OCI-LY7 (cell line): ENCODE data around the gene MAX. TPM values are rescaled to one million over a fixed set of nuclear protein-coding genes. Genes with fewer than 3 reads are reported as not detected.

Experiments
- BruUV-seq: library from RNA; stranded (reverse); fragments of 400-500 nt; replicated peaks from 2 replicates; lab custom pipeline; 2021; lab: Mats Ljungman, UMichigan
- CTCF ChIA-PET: fragments of 300-600 bp; sonication (Branson Sonifier 250); formaldehyde crosslinking; loops from one replicate; lab custom pipeline; 2022; ENCODE audit warnings: antibody characterized with exemption; ENCODE audit not compliant: unreplicated experiment; lab: Charles Lee
- POLR2A ChIA-PET: fragments of 300-600 bp; sonication (Branson Sonifier 250); formaldehyde crosslinking; loops from one replicate; lab custom pipeline; 2022; ENCODE audit warnings: antibody characterized with exemption; lab: Charles Lee
- DNase-seq: peaks from one replicate; pipeline ENCODE4 v3.0.0-alpha.2; 2015; ENCODE audit warnings: low spot score
- H2AFZ ChIP-seq: fragments of 200-600 bp; sonication (generic), shearing (Covaris generic); 2 replicates; pipeline ENCODE4 v1.6.1; 2014; ENCODE audit warnings: mild to moderate bottlenecking, antibody characterized with exemption, low read length, moderate library complexity
- H3K27ac ChIP-seq: fragments of 200-600 bp; sonication (generic); 2 replicates; pipeline ENCODE4 v1.5.1; 2014; ENCODE audit warnings: mixed run types, low read depth, mild to moderate bottlenecking, moderate library complexity, low read length, inconsistent platforms; ENCODE audit not compliant: poor library complexity, severe bottlenecking
- H3K36me3 ChIP-seq: fragments of 200-600 bp; sonication (generic); 2 replicates; pipeline ENCODE4 v1.6.1; 2014; ENCODE audit warnings: mild to moderate bottlenecking, antibody characterized with exemption, low read length, moderate library complexity, mixed read lengths; ENCODE audit not compliant: insufficient read depth
- H3K4me1 ChIP-seq: fragments of 200-600 bp; sonication (generic); 2 replicates; pipeline ENCODE4 v1.5.1; 2014; ENCODE audit warnings: mild to moderate bottlenecking, low read length; ENCODE audit not compliant: insufficient read depth, poor library complexity, severe bottlenecking
- H3K4me2 ChIP-seq: fragments of 200-600 bp; sonication (generic); 2 replicates; pipeline ENCODE4 v1.6.1; 2014; ENCODE audit warnings: mild to moderate bottlenecking, low read length
- H3K4me3 ChIP-seq: fragments of 200-600 bp; sonication (generic); 2 replicates; pipeline ENCODE4 v1.5.1; 2014; ENCODE audit warnings: mild to moderate bottlenecking, low read depth, low read length; ENCODE audit not compliant: poor library complexity, severe bottlenecking
- H3K79me2 ChIP-seq: fragments of 200-600 bp; sonication (generic); 2 replicates; pipeline ENCODE4 v1.6.1; 2016; ENCODE audit warnings: low read depth, mild to moderate bottlenecking, low read length, moderate library complexity, mixed read lengths; ENCODE audit not compliant: insufficient read depth
- H3K9me2 ChIP-seq: fragments of 200-600 bp; sonication (generic); 2 replicates; pipeline ENCODE4 v1.6.1; 2016; ENCODE audit warnings: mild to moderate bottlenecking, low read length, mixed read lengths; ENCODE audit not compliant: insufficient read depth
- H3K9me3 ChIP-seq: fragments of 200-600 bp; sonication (generic); 2 replicates; pipeline ENCODE4 v1.6.1; 2014; ENCODE audit warnings: mild to moderate bottlenecking, mixed run types, low read length, mixed read lengths
- H4K20me1 ChIP-seq: fragments of 200-600 bp; sonication (generic); 2 replicates; pipeline ENCODE4 v1.6.1; 2014; ENCODE audit warnings: mild to moderate bottlenecking, antibody characterized with exemption, low read length, moderate library complexity, mixed read lengths; ENCODE audit not compliant: insufficient read depth
- CTCF ChIP-seq: fragments of 200-600 bp; sonication (generic); conservative IDR thresholded peaks from 2 replicates; pipeline ENCODE4 v1.5.1; 2014; ENCODE audit warnings: mild to moderate bottlenecking, antibody characterized with exemption, low read length, moderate library complexity, mixed read lengths
- EZH2phosphoT487 ChIP-seq: fragments of 200-600 bp; sonication (generic); IDR thresholded peaks from 2 replicates; pipeline ENCODE4 v1.6.1; 2018; ENCODE audit warnings: low read depth, borderline replicate concordance, mild to moderate bottlenecking, mixed run types, antibody characterized with exemption, low read length, moderate library complexity, mixed read lengths
- intact Hi-C: fragments of 100-400 bp; cut with micrococcal nuclease; formaldehyde crosslinking; loops from one replicate; pipeline ENCODE4 v1.10.0; 2022; ENCODE audit not compliant: unreplicated experiment
- total RNA-seq, 2 experiments: library from RNA; depleted of rRNA in 1 of 2; stranded (reverse); fragments of >200 nt in 1 of 2; shearing (Covaris generic) in 1 of 2; gene quantifications; 2 replicates each; pipeline ENCODE4 v1.2.3, GENCODE V29; 2014 to 2022

Gene MAX
- total RNA-seq, 2 experiments from 2014 or later: 58.3 to 94.1 TPM

- intact Hi-C loops: no loop called here
- Histone ChIP-seq H3K4me3 (no peak overlapping the region), H3K36me3 (no peaks in the 10 kb centered on the region), H2AFZ (no peak overlapping the region), H3K27ac (no peak overlapping the region), H3K79me2 (no peaks in the 10 kb centered on the region), H3K9me3 (no peaks in the 10 kb centered on the region), H3K9me2 (no peaks in the 10 kb centered on the region), H4K20me1 (no peaks in the 10 kb centered on the region), H3K4me2 (no peak overlapping the region), H3K4me1 (peaks cover 4% of the 10 kb centered on the region)
- TF ChIP-seq EZH2phosphoT487 (no peak), CTCF (no peak)
- ChIA-PET POLR2A (no interaction called here), CTCF (no interaction called here)
- BruUV-seq: no TSS peak
- DNase-seq: no peak
Observed at GRCh38 chr14:65150898-65151608, 48.7 kb upstream of the MAX start.

GRCh38 chr14:65149116-65149515 lies 46.8 kb upstream of the MAX start:
- H3K9me2 ChIP-seq: no peaks in the 10 kb centered on the region
- no peak overlapping the region for H3K27ac ChIP-seq
- no peaks in the 10 kb centered on the region for H3K36me3 ChIP-seq
- H3K4me1 ChIP-seq: no peaks in the 10 kb centered on the region
- TF ChIP-seq CTCF (no peak), EZH2phosphoT487 (no peak)
- ChIA-PET CTCF (no interaction called here), POLR2A (no interaction called here)
- no peaks in the 10 kb centered on the region for H4K20me1 ChIP-seq
- no peaks in the 10 kb centered on the region for H3K9me3 ChIP-seq
- intact Hi-C loops: no loop called here
- no peak overlapping the region for H2AFZ ChIP-seq
- H3K4me2 ChIP-seq: no peak overlapping the region
- no peak overlapping the region for H3K4me3 ChIP-seq
- no peaks in the 10 kb centered on the region for H3K79me2 ChIP-seq
- no TSS peak for BruUV-seq
- DNase-seq: no peak

GRCh38 chr14:65144170-65144569 lies 41.9 kb upstream of the MAX start:
- H3K27ac ChIP-seq: no peak overlapping the region
- H3K4me2 ChIP-seq: no peak overlapping the region
- intact Hi-C loops: no loop called here
- no peaks in the 10 kb centered on the region for H3K9me3 ChIP-seq
- ChIA-PET POLR2A (interaction anchor here (0.6 kb wide), 1 partner anchor 280 kb away, joined by 4 read pairs; no protein-coding TSS in a partner anchor), CTCF (no interaction called here)
- no TSS peak for BruUV-seq
- no peak overlapping the region for H3K4me3 ChIP-seq
- H4K20me1 ChIP-seq: no peaks in the 10 kb centered on the region
- no peak for DNase-seq
- no peak for TF ChIP-seq EZH2phosphoT487
- no peak for TF ChIP-seq CTCF
- no peaks in the 10 kb centered on the region for H3K4me1 ChIP-seq
- no peaks in the 10 kb centered on the region for H3K36me3 ChIP-seq
- no peaks in the 10 kb centered on the region for H3K9me2 ChIP-seq
- H3K79me2 ChIP-seq: no peaks in the 10 kb centered on the region
- no peak overlapping the region for H2AFZ ChIP-seq
